Activated CD4-positive, alpha-beta T cell treated with anti-CD3 and anti-CD28 coated beads for 24 hours (primary cell): ENCODE results near the gene CFAP54.
"Not testable (repeated sequence)": the region's sequence is repeated elsewhere in the genome, so short reads cannot be mapped to it uniquely, and the experiment has no call there.

ENCODE experiments used
- DNase-seq, 2 donors: peaks; one replicate each; pipeline ENCODE4 v3.0.0-alpha.2; 2020; ENCODE audit warnings: low read depth in 2 of 2

The CFAP54 gene

GRCh38 chr12:96489392-96490056 is at the start of gene CFAP54:
Gene CFAP54, plus strand, starts transcription at chr12:96489577. Its CDS starts 33 bp downstream, at chr12:96489610.
- peak; percentile 89 to 92 for DNase-seq

- no peak for DNase-seq
These were observed 47.6 kb upstream of the CFAP54 start for GRCh38 chr12:96441816-96442215.

- no peak for DNase-seq
These were observed 46.5 kb upstream of the CFAP54 start for GRCh38 chr12:96442906-96443305.

- DNase-seq = no peak
These were observed 45.0 kb upstream of the CFAP54 start for GRCh38 chr12:96444399-96444798.

- peak in 1 of 2 donors; percentile 13 for DNase-seq
These were observed 43.4 kb upstream of the CFAP54 start for GRCh38 chr12:96445691-96446583.

- no peak for DNase-seq
These were observed 42.1 kb upstream of the CFAP54 start for GRCh38 chr12:96447256-96447655.

- DNase-seq = no peak
These were observed 41.1 kb upstream of the CFAP54 start for GRCh38 chr12:96448300-96448699.

- no peak for DNase-seq
These were observed 37.0 kb upstream of the CFAP54 start for GRCh38 chr12:96452261-96452922.

- no peak for DNase-seq
These were observed 35.0 kb upstream of the CFAP54 start for GRCh38 chr12:96454396-96454795.

GRCh38 chr12:96456265-96456974 is 33.0 kb upstream of the CFAP54 start:
- no peak for DNase-seq

- DNase-seq = no peak
These were observed 32.0 kb upstream of the CFAP54 start for GRCh38 chr12:96457191-96457930.

- DNase-seq = not testable (repeated sequence)
These were observed 30.1 kb upstream of the CFAP54 start for GRCh38 chr12:96459281-96459680.

- no peak for DNase-seq
These were observed 26.7 kb upstream of the CFAP54 start for GRCh38 chr12:96462571-96463280.

GRCh38 chr12:96465896-96466295 is 23.5 kb upstream of the CFAP54 start:
- DNase-seq = no peak

GRCh38 chr12:96466939-96467751 is 22.2 kb upstream of the CFAP54 start:
- DNase-seq = no peak

- no peak for DNase-seq
These were observed 17.9 kb upstream of the CFAP54 start for GRCh38 chr12:96471368-96472050.

- DNase-seq = no peak
These were observed 17.0 kb upstream of the CFAP54 start for GRCh38 chr12:96472384-96472783.

GRCh38 chr12:96473394-96474093 is 15.8 kb upstream of the CFAP54 start:
- no peak for DNase-seq
